Stimulated activated CD8-positive, alpha-beta memory T cell treated with anti-CD3 and anti-CD28 coated beads, Interleukin-15, amount 100 ng/mL, for 1 hour (primary cell): ENCODE results near the gene SAP30L.

ENCODE experiments used
- DNase-seq: peaks from one replicate; pipeline ENCODE4 v3.0.0-alpha.2; 2020; ENCODE audit warnings: low read depth

Gene SAP30L

DNA sequence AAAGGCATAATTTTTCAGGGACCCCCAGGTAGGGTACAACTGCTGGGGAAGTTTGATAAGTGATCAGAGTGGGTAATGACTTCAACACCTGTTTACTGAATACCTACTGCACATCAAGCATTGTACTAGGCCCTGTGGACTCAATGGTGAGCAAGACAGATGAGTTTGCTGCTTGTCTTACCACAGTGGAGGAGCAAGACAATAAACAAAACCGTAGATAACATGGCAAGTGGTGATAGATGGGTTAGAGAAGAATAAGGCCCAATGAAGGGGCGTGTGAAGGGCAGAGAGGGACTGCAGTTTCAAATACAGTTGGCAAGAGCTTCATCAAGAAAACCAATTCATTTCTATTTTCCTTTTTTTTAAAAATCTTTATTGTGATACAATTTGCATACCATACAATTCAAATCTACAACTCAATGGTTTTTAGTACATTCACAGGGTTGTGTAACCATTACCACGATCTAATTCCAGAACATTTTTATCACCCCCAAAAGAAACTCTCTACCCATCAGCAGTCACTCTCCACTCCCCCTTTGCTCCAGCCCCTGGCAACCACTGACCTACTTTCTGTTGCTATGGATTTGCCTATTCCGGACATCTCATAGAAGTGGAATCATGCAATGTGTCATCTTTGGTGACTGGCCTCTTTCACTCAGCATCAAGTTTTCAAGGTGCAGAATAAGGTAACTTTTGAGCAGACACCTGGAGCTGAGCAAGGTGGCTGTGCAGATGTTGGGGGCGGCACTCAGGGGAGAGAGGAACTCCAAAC is 64.2 kb downstream of the SAP30L start:
- no peak for DNase-seq
